ENCODE data around the gene ZNF771.

DNA sequence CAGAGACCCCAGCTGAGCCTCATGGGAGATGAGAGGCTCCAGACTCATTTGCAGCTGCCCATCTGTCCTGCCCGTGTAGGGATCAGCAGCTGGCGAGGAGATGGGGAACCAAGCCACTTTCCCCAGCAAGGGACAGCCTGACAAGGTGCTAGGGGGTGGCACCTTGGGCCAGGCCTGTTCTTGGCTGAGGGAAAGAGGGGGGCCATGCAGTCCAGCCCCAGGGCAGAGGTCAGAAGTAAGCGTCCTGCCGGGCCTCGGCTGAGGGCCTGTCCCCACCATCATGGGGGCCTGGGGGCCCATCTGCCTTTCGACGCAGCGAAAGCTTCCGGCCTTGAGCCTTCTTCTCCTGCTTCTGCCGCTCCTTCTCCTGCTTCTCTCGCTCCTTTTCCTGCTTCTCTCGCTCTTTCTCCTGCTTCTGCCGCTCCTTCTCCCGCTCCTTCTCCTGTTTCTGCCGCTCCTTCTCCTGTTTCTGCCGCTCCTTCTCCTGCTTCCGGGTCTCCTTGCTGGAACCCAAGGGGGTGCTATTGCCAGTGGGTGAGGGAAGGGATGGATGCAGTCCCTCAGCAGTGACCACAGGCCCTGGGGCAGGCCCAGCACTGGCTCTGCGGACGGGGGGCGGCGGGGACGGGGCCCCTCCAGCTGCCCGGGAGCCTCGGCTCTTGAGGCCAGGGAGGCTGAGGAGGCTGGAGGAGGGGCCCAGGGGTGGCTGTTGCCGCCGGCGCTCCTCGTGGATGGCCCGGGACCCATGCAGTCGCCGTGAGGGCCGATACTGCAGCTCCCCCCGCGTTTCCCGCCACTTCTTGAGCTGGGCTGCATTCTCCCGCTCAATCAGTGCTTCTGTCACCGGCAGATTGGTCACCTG, 49.5 kb upstream of the ZNF771 start:
- TF ChIP-seq CTCF (IDR thresholded peaks at IDR 0.05) (no peak), EP300 (IDR thresholded peaks at IDR 0.05) (no peak), POLR2AphosphoS5 (IDR thresholded peaks at IDR 0.05) (no peak), POLR2A (IDR thresholded peaks at IDR 0.05; ENCODE audit: low read depth) (no peak)
